GM12878 (cell line): Measurements from ENCODE around the gene KRTAP12-4. TPM values are rescaled to one million over a fixed set of nuclear protein-coding genes. Genes with fewer than 3 reads are reported as not detected.

Experiments
- ATAC-seq: fragments of 200-7000 bp; cut with Tn5 transposase; 3 replicates; pipeline ENCODE4 v1.9.1; 2020; ENCODE audit warnings: mild to moderate bottlenecking, moderate library complexity
- BruUV-seq: library from RNA; stranded (reverse); fragments of 400-500 nt; replicated peaks from 2 replicates; lab custom pipeline; 2021; lab: Mats Ljungman, UMichigan
- CTCF ChIA-PET: fragments of 300-600 bp; sonication (Branson Sonifier 250); formaldehyde crosslinking; extraction: SDS; loops from one replicate; lab custom pipeline; 2021; ENCODE audit warnings: inconsistent platforms; lab: Yijun Ruan, JAX
- POLR2A ChIA-PET: fragments of 350-600 bp; formaldehyde crosslinking; extraction: SDS; loops from one replicate; lab custom pipeline; 2021; ENCODE audit warnings: inconsistent platforms; lab: Charles Lee
- RAD21 ChIA-PET: fragments of 300-600 bp; sonication (Branson Sonifier 250); formaldehyde crosslinking; loops from one replicate; lab custom pipeline; 2023; ENCODE audit warnings: antibody characterized with exemption; ENCODE audit not compliant: unreplicated experiment; lab: Charles Lee
- SMC1A ChIA-PET: fragments of 300-600 bp; sonication (Branson Sonifier 250); formaldehyde crosslinking; loops from one replicate; lab custom pipeline; 2023; ENCODE audit not compliant: unreplicated experiment, uncharacterized antibody; lab: Charles Lee
- DNase-seq: peaks from one replicate; pipeline ENCODE4 v3.0.0-alpha.2; 2011; ENCODE audit warnings: low read depth, low spot score
- FAIRE-seq: peaks from 3 replicates; lab custom pipeline; 2011; peaks lifted over from hg19 to GRCh38; lab: Jason Lieb, UNC
- H2AFZ ChIP-seq: 2 replicates; pipeline ENCODE4 v1.6.0; 2011; ENCODE audit warnings: low read depth, low read length, control low read depth; ENCODE audit not compliant: control insufficient read depth
- H3K27ac ChIP-seq: 2 replicates; pipeline ENCODE4 v1.5.1; 2011; ENCODE audit warnings: control low read depth; ENCODE audit not compliant: control insufficient read depth, insufficient read depth
- H3K27me3 ChIP-seq, 2 experiments: replicated peaks in 1 of 2; 2 replicates each; pipeline versions ENCODE4 v1.6.0 to v1.6.1; 2011; ENCODE audit warnings: low read length in 1 of 2; ENCODE audit not compliant: control insufficient read depth in 2 of 2, insufficient read depth in 2 of 2
- H3K36me3 ChIP-seq, 2 experiments: 2 replicates each; pipeline ENCODE4 v1.5.1; 2011; ENCODE audit warnings: low read length in 1 of 2; ENCODE audit not compliant: control insufficient read depth in 2 of 2, insufficient read depth in 2 of 2
- H3K4me1 ChIP-seq: 2 replicates; pipeline ENCODE4 v1.6.1; 2011; ENCODE audit warnings: mild to moderate bottlenecking, low read length, moderate library complexity, mixed read lengths; ENCODE audit not compliant: control insufficient read depth, insufficient read depth
- H3K4me2 ChIP-seq: 2 replicates; pipeline ENCODE4 v1.6.0; 2011; ENCODE audit warnings: control low read depth; ENCODE audit not compliant: control insufficient read depth, insufficient read depth
- H3K4me3 ChIP-seq: fragments of 200-600 bp; sonication (generic); 2 replicates; pipeline ENCODE4 v1.5.1; 2016
- H3K79me2 ChIP-seq: 2 replicates; pipeline ENCODE4 v1.6.0; 2011; ENCODE audit warnings: low read length; ENCODE audit not compliant: control insufficient read depth, insufficient read depth
- H3K9ac ChIP-seq: 2 replicates; pipeline ENCODE4 v1.8.0; 2011; ENCODE audit warnings: low read length, control low read depth, mixed read lengths; ENCODE audit not compliant: control insufficient read depth, insufficient read depth
- H3K9me3 ChIP-seq: replicated peaks from 3 replicates; pipeline ENCODE4 v1.5.1; 2011; ENCODE audit warnings: mild to moderate bottlenecking, low read length; ENCODE audit not compliant: control insufficient read depth, insufficient read depth
- H4K20me1 ChIP-seq: 2 replicates; pipeline ENCODE4 v1.6.0; 2011; ENCODE audit not compliant: control insufficient read depth, insufficient read depth
- CBX3 ChIP-seq: fragments of 200-600 bp; sonication (generic); IDR thresholded peaks from 2 replicates; pipeline ENCODE4 v1.6.1; 2016; ENCODE audit warnings: low read depth, borderline replicate concordance
- CREB1 ChIP-seq: IDR thresholded peaks from 2 replicates; pipeline ENCODE4 v1.6.1; 2012; ENCODE audit warnings: low read depth, mild to moderate bottlenecking, inconsistent platforms
- CREM ChIP-seq: IDR thresholded peaks from 2 replicates; pipeline ENCODE4 v1.6.1; 2014; ENCODE audit warnings: antibody characterized with exemption, low read depth
- JUNB ChIP-seq: IDR thresholded peaks from 2 replicates; pipeline ENCODE4 v1.6.1; 2016; ENCODE audit warnings: antibody characterized with exemption, mild to moderate bottlenecking
- JUND ChIP-seq: IDR thresholded peaks from 2 replicates; pipeline ENCODE4 v1.6.1; 2012; ENCODE audit warnings: low read depth, mild to moderate bottlenecking, low read length, improper control_type of control experiment, moderate library complexity
- NR2F1 ChIP-seq: fragments of 450-650 bp; conservative IDR thresholded peaks from 2 replicates; pipeline ENCODE4 v1.6.1; 2017; ENCODE audit warnings: mild to moderate bottlenecking
- POLR2AphosphoS2 ChIP-seq: IDR thresholded peaks from 2 replicates; pipeline ENCODE4 v1.6.1; 2011; ENCODE audit warnings: low read depth, mild to moderate bottlenecking, low read length, improper control_type of control experiment, moderate library complexity
- RUNX3 ChIP-seq: IDR thresholded peaks from 2 replicates; pipeline ENCODE4 v1.6.1; 2012; ENCODE audit warnings: low read length, inconsistent platforms
- YY1 ChIP-seq: IDR thresholded peaks from 2 replicates; pipeline ENCODE4 v1.6.1; 2011; ENCODE audit warnings: low read depth, mild to moderate bottlenecking, low read length
- ZNF207 ChIP-seq: fragments of 450-650 bp; IDR thresholded peaks from 2 replicates; pipeline ENCODE4 v1.6.1; 2014; ENCODE audit warnings: antibody characterized with exemption, mild to moderate bottlenecking, borderline replicate concordance
- ZNF384 ChIP-seq: IDR thresholded peaks from 2 replicates; pipeline ENCODE4 v1.6.1; 2012; ENCODE audit warnings: low read depth, mild to moderate bottlenecking, low read length, improper control_type of control experiment, borderline replicate concordance
- WGBS: methylation state at CpG from one replicate; pipeline ENCODE4 v1.1.6; 2016; ENCODE audit warnings: low lambda C conversion rate; ENCODE audit not compliant: insufficient replicate concordance, insufficient coverage; ENCODE audit errors: missing lambda C conversion rate; 5-methylcytosine and 5-hydroxymethylcytosine counted together
- in situ Hi-C: fragments of 300-500 bp; cut with MboI; formaldehyde crosslinking; loops from 9 replicates; pipeline ENCODE4 v1.14.3; 2018; ENCODE audit warnings: mixed read lengths
- intact Hi-C: fragments of 100-400 bp; cut with micrococcal nuclease; formaldehyde crosslinking; loops from one replicate; pipeline ENCODE4 v1.14.2; 2022; ENCODE audit not compliant: unreplicated experiment
- polyA plus RNA-seq, 11 experiments: library from polyadenylated mRNA; depleted of rRNA in 4 of 11; unstranded in 6 of 11; stranded (reverse) in 5 of 11; fragments of >200 nt; fragmentation: Nextera tagmentation in 4 of 11; fragmentation: Illumina TruSeq in 1 of 11; extraction: Ambion mirVana in 4 of 11; extraction: Trizol in 1 of 11; gene quantifications; 1 replicate in 1 of 11; 2 replicates in 10 of 11; pipeline versions ENCODE4 v1.2.1 to v1.2.3, GENCODE V29; 2011 to 2016; ENCODE audit warnings: inconsistent platforms in 2 of 11, missing spikeins in 2 of 11, low read depth in 1 of 11
- total RNA-seq, 4 experiments: library from RNA; depleted of rRNA in 3 of 4; stranded (reverse); fragments of >200 nt in 3 of 4; fragmentation: Illumina TruSeq in 1 of 4; extraction: Trizol in 1 of 4; gene quantifications; 2 replicates each; pipeline versions ENCODE4 v1.2.1 to v1.2.3, GENCODE V29; 2013 to 2021
- TF ChIP-seq, protein P1 (sequence below): IDR thresholded peaks from 2 replicates; pipeline ENCODE4 v1.6.1; 2012; ENCODE audit warnings: low read depth, low read length, improper control_type of control experiment
- TF ChIP-seq, protein P2 (sequence below): IDR thresholded peaks from 2 replicates; pipeline ENCODE4 v1.6.1; 2012; ENCODE audit warnings: low read length, inconsistent platforms
- TF ChIP-seq, protein P3 (sequence below): fragments of 450-650 bp; IDR thresholded peaks from 2 replicates; pipeline ENCODE4 v1.6.1; 2017; ENCODE audit warnings: mild to moderate bottlenecking
- TF ChIP-seq, protein P4 (sequence below): IDR thresholded peaks from 2 replicates; pipeline ENCODE4 v1.6.1; 2012; ENCODE audit warnings: low read depth, low read length, improper control_type of control experiment

The KRTAP12-4 gene
- total and polyA plus RNA-seq, 10 of the 15 experiments (the other 5 are each of a cell fraction or from before 2014, with no cell fraction given): not detected

DNA sequence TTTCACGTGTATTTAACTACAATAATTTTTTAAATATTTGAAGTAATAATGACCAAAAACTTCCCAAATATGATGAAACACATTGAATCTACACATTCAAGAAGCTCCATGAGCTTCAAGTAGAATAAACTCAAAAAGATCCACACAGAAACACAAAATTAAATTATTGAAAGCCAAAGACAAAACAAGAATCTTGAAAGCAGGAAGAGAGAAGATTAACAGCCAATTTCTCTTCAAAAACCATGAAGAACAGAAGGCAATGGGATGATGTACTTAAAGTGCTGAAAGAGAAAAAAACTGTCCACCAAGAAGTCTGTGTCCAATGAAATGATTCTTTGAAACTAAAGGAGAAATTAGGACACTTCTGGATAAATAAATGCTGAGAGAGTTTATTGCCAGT lies 22.4 kb downstream of the KRTAP12-4 start (continued):
- no peak for TF ChIP-seq POLR2AphosphoS2
- TF ChIP-seq NR2F1: no peak

DNA sequence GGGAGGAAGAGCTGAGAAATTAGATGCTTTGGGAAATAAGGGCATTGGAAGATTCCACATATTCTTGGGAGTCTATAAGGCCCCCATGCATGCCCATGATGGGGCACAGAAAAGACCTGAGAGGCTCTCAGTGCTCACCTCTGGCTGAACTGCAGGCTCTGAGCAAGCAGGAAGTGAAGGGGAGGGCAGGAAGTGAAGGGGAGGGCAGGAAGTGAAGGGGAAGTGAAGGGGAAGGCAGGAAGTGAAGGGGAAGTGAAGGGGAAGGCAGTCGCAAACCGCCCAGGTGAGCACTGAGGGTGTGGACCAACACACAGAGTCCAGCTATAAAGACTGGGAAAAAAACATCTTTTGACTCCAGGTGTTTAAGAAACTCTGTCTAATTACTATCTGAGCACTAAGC lies 24.0 kb downstream of the KRTAP12-4 start:
- no peak overlapping the region for H2AFZ ChIP-seq
- ChIA-PET RAD21 (no interaction called here), SMC1A (no interaction called here), POLR2A (no interaction called here), CTCF (no interaction called here)
- no peak overlapping the region for H3K4me2 ChIP-seq
- H3K36me3 ChIP-seq: no peaks in the 10 kb centered on the region
- intact Hi-C loops: no loop called here
- in situ Hi-C loops: no loop called here
- no peaks in the 10 kb centered on the region for H3K27me3 ChIP-seq
- H3K79me2 ChIP-seq: no peaks in the 10 kb centered on the region
- H3K4me3 ChIP-seq: no peak overlapping the region
- H4K20me1 ChIP-seq: no peaks in the 10 kb centered on the region
- peaks cover 9% of the 10 kb centered on the region; the same call in 1 of the 3 replicates for H3K9me3 ChIP-seq
- WGBS: 55% methylated on average over 2 of the region's 2 CpGs
- BruUV-seq: no TSS peak
- no peaks in the 10 kb centered on the region for H3K4me1 ChIP-seq
- no peak overlapping the region for H3K27ac ChIP-seq
- H3K9ac ChIP-seq: no peak overlapping the region
- FAIRE-seq (no peak), DNase-seq (no peak), ATAC-seq (no peak)
- TF ChIP-seq YY1: no peak
- TF ChIP-seq, protein P1, sequence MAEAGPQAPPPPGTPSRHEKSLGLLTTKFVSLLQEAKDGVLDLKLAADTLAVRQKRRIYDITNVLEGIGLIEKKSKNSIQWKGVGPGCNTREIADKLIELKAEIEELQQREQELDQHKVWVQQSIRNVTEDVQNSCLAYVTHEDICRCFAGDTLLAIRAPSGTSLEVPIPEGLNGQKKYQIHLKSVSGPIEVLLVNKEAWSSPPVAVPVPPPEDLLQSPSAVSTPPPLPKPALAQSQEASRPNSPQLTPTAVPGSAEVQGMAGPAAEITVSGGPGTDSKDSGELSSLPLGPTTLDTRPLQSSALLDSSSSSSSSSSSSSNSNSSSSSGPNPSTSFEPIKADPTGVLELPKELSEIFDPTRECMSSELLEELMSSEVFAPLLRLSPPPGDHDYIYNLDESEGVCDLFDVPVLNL: no peak
- TF ChIP-seq CREM: no peak
- TF ChIP-seq, protein P2, sequence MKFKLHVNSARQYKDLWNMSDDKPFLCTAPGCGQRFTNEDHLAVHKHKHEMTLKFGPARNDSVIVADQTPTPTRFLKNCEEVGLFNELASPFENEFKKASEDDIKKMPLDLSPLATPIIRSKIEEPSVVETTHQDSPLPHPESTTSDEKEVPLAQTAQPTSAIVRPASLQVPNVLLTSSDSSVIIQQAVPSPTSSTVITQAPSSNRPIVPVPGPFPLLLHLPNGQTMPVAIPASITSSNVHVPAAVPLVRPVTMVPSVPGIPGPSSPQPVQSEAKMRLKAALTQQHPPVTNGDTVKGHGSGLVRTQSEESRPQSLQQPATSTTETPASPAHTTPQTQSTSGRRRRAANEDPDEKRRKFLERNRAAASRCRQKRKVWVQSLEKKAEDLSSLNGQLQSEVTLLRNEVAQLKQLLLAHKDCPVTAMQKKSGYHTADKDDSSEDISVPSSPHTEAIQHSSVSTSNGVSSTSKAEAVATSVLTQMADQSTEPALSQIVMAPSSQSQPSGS: no peak
- no peak for TF ChIP-seq CREB1
- no peak for TF ChIP-seq CBX3
- no peak for TF ChIP-seq JUNB
- TF ChIP-seq, protein P3, sequence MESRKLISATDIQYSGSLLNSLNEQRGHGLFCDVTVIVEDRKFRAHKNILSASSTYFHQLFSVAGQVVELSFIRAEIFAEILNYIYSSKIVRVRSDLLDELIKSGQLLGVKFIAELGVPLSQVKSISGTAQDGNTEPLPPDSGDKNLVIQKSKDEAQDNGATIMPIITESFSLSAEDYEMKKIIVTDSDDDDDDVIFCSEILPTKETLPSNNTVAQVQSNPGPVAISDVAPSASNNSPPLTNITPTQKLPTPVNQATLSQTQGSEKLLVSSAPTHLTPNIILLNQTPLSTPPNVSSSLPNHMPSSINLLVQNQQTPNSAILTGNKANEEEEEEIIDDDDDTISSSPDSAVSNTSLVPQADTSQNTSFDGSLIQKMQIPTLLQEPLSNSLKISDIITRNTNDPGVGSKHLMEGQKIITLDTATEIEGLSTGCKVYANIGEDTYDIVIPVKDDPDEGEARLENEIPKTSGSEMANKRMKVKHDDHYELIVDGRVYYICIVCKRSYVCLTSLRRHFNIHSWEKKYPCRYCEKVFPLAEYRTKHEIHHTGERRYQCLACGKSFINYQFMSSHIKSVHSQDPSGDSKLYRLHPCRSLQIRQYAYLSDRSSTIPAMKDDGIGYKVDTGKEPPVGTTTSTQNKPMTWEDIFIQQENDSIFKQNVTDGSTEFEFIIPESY: no peak
- TF ChIP-seq ZNF384: no peak
- no peak for TF ChIP-seq JUND
- TF ChIP-seq ZNF207: no peak
- TF ChIP-seq, protein P4, sequence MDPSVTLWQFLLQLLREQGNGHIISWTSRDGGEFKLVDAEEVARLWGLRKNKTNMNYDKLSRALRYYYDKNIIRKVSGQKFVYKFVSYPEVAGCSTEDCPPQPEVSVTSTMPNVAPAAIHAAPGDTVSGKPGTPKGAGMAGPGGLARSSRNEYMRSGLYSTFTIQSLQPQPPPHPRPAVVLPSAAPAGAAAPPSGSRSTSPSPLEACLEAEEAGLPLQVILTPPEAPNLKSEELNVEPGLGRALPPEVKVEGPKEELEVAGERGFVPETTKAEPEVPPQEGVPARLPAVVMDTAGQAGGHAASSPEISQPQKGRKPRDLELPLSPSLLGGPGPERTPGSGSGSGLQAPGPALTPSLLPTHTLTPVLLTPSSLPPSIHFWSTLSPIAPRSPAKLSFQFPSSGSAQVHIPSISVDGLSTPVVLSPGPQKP: no peak
- no peak for TF ChIP-seq RUNX3
